HG03175 (cell line): ENCODE data around the gene SSR2.
"Not testable (repeated sequence)": the region's sequence is repeated elsewhere in the genome, so short reads cannot be mapped to it uniquely, and the experiment has no call there.

ENCODE experiments used
- ATAC-seq: cut with Tn5 transposase; IDR thresholded peaks from one replicate; pipeline ENCODE4 v1.9.1; 2021; ENCODE audit warnings: mild to moderate bottlenecking, moderate library complexity; ENCODE audit not compliant: unreplicated experiment

SSR2 gene

DNA sequence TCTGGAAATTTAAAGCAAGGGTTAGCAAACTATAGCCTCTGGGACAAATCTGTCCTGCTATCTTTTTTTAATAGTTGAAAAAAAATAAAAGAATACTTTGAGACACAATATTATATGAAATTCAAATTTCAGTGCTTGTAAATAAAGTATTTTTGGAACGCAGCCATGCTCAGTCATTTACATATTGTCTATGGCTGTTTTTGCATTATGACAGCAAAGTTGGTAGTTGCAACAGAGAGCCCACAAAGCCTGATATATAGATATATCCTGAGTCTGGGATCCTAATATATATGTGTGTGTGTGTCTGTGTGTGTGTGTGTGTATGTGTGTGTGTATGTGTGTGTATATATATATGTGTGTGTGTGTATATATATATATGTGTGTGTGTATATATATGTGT is 20.8 kb downstream of the SSR2 start:
- no peak for ATAC-seq

DNA sequence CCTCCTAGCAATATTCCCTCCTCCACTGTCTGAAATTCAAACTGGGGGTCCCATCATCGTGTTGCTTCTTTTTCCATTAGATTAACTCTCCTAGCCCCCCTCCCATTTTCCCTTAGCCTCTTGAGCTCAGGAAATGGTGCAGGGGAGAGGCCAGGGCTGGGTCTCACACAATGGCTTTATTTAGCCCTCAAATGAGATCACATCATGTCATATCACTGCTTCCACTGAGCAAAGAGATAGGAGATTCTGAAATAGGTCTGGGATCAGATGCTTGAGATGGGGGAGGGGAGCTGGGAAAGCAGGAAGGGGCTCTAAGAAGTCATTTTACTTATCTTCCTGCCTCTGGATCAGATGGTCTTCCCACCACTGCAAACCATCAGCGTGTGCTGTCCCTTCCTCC is 24.6 kb downstream of the SSR2 start:
- ATAC-seq: no peak

DNA sequence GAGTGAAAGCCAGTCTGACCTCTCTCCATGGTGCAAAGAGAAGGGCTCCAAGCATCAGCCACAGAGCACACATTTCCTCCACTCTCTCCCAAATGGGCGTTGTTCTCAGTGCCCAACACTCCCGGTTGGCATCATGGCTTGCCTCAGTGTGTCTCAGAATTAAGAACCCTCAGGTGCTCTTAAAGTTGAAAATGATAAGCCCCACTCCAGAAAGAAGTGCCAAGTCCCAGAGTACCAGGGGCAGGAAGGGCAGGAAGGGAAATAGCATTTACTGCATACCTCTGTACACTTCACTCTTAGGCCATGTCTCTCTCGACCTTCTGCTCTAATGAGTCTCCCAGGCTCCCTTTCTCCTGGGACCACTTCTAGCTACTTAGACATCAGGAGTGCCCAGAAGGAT is 27.2 kb downstream of the SSR2 start:
- ATAC-seq: no peak

DNA sequence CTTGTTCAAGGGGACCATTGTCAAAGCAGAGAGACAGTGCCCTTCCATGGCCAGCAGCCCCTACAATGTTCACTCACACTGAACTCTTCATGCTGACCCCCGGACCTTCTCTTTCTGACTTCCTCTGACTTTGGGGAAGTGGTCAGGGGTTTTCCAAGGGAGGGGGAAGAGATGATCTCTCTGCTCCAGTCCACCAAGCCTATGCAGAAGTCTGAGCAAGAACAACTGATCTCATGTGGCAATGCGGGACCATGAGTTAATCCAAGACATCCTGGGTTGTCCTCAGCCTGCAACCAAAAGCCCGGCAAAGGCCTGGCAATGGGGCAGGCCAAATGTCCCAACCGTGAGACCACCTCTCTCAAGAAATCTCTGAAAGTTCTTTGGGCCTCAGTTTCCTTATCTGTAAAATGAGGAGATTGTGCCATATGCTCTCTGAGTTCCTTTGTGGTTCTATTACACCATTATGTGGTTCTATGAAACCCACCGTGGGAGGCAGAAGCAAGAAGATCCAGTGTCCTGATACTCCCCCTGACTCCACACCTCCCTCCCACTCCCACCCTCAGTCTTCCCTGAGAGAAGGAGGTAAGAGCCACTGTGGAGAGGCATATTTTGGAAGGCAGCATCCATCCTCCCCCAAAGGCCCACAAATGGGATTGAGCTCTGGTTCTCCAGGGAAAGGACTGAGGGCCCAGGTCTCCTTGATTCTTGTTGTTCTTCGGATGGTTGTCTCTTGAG is 30.6 kb downstream of the SSR2 start:
- no peak for ATAC-seq

DNA sequence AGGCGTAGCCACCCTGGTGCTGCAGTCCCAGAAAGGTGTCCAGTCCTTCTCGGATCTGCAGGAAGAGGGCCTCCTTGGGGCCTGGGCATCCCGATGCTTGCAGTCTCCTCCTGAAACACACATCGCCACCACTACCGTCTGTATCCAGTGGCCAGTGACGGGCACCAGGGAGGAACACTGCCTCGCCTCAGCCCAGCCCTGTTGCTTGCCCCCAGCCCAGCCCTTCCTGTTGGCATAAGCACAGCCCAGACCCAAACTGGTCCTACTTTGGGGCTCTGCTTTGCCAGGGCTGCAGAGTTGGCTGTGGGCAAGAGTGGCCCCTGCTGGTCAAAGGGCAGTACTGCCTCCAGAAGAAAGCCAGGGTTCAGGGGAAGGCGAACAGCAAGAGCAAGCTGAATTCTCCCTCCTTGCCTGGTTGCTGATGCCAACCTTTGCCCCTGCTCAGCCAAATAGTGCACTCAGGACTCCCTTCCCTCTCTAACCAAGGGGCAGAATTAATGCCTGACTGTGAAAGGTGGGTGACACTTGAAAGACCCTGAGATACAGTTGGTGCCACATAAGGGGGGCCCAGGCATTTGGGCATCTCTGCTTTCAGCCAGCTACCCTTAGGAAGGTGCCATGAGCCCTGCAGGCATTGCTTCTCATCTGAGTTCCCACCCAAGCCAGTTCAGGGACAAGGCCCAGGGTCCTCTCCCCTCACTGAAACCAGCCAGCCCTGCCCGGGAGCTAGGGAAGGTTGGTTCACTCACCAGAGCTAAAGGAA is 31.3 kb downstream of the SSR2 start:
- peak; percentile 60 for ATAC-seq

DNA sequence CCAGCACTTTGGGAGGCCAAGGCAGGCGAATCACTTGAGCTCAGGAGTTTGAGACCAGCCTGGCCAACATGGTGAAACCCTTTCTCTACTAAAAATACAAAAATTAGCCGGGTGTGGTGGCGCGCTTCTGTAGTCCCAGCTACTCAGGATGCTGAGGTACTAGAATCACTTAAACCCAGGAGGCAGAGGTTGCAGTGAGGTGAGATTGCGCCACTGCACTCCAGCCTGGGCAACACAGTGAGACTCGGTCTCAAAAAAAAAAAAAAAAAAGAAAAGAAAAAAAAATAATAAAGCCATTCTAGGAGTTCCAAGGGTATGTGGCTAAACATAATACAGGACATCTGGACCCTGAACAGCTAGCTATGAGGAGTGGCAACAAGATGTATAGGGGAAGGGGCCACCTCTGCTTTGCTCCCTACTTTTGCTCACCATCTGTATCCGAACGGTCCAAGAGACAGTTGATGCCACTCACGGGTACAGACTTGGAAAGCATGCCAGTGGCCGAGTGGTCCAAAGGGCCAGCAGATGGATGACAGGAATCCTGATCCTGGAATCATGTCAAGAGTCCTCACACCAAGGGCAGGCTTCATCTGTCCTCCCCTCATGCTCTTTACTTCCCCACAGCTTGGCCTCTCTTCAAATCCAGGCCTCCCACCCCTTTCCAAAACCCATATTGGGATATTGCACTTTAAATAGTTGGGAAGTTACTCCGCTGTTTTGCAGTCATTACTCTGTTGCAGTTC is 35.7 kb downstream of the SSR2 start:
- not testable (repeated sequence) for ATAC-seq

DNA sequence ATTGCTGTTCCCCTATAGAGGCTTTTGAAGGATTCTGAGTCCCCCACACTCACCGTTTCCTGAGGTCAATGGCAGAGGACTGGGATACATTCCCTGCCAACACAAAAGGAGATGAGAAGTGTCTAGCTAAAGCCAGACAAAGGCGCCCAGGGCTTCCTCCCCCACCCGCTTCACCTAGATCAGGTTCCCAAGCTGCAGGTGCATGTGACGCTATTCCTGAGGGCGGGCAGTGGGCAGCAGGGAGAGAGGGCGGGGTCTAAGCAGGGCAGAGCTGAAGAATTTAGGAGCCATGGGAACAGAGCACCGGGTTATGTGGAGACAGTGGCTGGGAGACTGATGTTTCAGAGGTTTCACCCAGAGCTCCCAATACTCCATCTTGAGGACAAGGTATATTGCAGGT is 36.4 kb downstream of the SSR2 start:
- ATAC-seq: no peak

DNA sequence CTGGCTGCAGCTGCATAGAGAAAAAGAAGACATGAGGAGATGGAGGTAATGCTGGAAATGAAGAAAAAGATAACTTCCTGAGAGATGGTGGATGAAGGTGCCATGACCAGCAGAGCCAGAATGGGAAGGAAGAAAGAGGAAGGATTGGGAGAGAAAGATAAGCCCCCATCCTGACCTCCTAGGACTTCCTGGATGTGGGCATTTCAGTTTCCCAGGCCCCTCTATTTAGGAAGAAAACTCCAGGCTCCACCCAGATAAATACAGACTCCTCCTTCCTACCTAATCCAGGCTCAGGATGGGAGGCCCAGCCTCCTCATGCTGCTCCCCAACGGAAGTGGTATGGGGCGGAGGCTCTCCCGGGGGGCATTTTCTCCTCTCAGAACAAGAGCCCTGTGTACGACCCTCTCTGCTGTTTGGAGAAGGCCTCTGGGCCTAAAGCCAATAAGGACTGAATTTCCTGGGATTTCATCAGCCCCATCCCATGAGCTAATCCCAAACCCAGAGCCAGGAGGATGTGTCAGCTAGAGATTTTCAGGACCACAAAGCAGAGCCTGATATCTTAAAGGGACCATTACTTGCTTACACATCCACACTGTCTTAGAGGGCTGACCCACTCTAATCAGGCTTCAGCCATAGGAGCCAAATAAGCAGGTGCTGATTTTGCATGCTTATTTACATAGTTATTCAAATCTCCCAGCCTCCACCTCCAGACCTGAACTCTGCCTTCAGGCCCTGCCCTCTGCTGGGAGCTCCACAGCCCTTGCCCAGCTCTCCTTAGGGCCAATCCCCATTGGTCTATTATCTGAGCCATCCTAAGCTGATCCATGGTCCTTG is 37.3 kb downstream of the SSR2 start:
- ATAC-seq: no peak

DNA sequence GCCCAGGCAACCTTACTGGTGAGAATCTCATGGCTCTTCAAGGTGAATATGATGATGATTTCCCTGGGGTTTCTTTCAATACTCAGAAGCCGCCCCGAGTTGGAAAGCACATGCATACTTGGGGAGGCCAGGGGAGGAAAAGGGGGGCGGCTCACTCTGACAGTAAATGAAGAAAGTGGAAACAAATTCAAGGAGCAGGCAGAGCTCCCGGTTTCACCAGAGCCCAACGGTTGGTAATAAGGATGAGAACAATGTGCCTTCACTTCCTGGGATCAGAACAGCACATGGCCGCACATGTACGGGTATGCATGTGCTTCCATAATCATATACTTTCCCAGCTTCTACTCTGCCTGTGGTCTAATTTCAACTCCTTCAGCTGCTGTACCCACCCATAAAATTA is 38.6 kb downstream of the SSR2 start:
- ATAC-seq: no peak

DNA sequence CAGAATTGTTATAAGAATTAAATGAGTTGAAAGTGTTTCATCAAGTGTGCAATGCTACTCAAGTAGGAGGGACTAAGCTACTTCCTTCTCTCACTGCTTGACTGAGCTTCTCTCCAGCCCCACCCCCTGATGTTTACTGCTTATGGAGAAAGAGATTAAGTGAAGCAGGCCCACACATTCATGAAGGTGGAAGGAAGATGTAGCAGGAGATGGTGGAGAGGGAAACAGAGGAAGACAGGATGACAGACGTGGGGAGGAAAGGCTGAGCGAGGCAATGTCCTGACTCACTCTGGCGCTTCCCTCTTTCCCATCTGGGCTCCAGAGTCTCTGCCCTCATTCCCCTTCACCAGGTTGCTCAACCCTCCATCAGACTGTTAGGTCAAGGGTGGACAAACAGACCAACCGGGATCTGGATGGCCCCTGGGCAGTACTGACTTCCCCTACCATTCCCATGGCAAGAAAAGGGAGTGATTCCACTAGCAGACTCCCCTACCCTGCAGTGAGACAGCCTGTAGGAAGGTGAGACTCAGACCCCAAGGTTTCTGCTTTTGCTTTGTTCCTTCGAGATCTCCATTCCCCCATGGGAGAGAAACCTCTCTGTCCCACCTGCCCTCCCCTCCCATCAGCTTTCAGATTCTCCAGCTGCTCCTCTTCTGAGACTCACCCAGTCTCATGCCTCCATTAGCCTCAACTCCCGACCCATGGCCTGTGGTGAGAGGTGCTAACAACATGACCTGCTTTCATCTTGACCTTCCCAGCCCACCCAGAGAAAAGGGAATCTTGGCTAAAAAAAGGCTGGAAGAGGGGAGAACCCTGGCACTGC is 39.3 kb downstream of the SSR2 start:
- no peak for ATAC-seq

DNA sequence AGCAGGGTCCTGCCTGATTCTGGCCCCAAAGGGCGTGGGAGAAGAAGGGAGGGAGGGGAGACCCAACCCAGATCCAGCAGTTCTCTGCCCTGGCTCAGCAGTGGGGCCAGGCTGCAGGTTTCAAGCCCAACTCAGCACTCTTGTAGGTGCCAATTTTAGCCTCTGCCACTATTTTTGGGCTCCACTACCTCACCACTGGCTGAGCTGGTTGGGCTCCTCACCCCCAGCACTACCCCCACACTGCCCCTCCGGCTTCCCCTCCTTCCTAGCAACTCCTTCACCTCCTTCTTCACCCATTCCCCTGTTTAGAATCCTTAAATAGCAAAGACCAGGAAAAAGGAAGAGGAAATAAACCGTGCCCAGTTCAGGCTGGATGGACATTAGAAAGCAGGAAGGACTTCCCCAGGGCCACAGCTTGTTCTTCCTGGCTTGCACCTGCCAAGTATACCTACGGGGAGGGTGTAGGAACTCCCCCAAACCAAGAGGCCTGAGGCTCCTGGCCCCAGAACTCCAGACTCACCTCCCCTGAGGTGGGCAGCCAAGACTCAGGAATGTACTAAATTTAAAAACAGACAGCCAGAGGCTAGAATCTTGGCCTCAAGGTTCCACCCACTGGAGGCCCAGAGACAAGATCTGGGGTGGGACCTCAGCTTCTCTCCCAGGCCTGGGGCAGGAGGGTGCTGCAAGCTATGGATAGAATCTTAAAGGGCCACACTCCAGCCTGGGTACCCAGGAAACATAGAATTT is 41.0 kb downstream of the SSR2 start:
- no peak for ATAC-seq

DNA sequence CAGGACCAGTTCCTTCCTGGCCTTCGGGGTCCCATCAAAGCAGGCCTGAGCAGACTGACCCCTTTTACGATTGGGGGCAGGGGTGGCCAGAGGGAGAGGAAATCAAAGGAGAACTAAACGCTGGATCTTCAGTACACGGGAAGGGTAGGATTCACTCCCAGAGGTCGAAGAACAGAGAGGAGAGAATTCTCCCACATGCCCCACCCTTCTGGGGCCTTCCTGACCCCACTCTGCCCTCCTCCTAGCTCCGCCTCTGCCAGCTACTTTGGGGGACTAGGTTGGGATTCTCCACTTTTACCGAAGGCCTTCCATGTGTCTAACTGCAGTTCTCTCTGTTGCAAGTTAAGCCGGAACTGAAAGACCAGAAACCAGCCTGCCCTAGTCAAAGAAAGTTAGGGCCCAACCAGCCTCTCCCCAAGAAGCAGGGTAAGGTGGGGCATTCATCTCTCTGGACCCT is 41.8 kb downstream of the SSR2 start:
- no peak for ATAC-seq

DNA sequence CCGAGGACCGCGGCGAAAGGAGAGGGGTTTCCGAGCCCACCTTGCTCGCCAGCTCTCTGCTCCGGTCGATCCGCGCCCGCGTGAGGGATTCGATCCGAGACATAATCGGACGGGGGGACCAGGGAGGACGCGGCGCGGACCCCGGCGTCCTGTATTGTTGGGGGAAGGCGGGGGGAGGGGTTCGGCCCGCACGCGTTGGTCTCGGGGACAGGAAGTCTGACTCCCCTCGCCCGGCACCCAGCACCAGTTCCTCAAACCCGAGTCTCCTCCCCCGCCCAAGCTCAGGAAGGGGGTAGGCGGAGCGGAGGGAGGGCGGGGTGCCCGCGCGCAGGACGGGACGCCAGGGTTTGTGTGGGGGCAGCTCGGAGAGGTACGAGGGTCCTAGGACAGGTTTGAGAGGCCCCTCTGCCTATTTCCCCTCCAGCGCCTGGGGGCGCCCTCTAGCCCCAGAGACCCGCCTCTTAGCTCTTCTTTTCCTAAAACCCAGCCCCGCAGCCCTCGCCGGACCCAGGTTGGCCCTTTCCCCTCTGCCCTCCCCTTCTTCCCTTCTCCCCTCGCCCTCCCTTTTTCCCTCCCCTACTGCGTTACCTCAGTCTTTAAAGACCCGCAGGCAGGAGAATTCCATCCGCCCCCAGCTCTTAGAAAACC is 42.3 kb downstream of the SSR2 start, which contains the start of gene ARHGEF2:
ARHGEF2 (minus strand) TSS at position 223 of the 648 bp plus-strand sequence; CDS start at position 103, 120 bp downstream.
- peak; percentile 48 for ATAC-seq

DNA sequence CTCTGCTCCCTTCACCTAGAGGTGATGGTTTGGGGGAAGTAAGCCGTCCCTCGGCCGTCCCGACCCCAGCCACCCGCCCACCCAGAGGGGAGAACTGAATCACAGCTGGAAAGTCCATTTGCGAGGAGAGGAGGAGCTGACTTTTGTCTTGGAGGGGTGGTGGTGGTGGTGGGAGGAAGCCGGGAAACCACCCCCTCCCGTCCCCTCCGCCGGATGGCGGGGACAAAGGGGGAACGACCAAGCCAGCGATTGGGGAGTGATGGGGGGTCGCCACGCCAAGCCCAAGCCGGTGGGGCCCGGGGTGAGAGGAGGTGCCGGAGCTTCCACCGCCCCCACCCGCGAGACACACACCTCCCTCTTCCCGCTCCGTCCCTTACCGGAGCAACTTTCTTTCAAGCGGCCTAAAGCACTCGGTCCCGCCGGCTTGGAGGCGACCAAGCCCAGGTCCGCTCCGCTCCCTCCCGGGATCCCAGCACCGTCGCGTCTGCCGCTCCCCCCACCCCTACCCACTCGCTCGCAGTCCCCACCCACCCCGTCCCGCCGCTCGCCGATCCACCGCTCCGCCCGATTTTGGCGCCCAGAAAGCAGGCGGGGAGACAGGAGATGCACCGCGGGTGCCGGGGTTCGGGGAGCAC is 42.9 kb downstream of the SSR2 start:
- ATAC-seq: no peak

DNA sequence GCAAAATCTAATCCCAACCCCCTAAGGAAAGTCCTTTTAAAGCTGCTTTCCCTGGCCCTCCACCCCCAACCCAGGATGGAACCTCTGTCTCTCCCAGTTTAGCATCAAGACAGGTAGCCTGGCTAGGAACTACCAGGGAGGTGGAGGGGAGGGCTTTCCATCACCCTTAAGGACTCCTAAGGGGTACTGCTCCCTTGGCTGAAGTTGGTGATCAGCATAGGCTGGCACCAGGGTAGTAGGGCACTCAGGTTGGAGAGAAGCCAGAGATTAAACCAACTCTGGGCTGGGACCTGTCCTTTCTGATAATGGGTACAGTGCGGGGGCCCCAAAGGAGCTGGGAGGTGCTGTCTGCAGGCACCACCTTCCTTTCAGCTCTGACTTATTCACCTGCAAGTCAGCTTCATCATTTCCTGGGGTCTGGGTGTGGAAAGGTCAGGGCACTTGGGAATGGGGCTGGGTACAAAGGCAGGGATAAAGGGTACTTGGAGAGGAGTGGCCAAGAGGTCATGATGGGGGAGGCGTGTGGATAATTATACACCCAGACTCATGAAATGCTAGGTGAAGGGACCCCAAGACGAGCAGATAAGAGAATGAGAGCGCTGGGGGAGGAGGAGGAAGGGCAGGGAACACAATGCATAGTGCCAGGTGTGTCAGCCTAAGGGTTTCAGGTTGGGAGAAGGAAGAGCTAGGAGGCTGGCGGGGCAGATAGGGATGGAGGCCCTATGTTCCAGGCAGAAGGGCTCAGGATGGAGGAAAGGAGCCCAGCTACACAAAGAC is 43.6 kb downstream of the SSR2 start:
- no peak for ATAC-seq

DNA sequence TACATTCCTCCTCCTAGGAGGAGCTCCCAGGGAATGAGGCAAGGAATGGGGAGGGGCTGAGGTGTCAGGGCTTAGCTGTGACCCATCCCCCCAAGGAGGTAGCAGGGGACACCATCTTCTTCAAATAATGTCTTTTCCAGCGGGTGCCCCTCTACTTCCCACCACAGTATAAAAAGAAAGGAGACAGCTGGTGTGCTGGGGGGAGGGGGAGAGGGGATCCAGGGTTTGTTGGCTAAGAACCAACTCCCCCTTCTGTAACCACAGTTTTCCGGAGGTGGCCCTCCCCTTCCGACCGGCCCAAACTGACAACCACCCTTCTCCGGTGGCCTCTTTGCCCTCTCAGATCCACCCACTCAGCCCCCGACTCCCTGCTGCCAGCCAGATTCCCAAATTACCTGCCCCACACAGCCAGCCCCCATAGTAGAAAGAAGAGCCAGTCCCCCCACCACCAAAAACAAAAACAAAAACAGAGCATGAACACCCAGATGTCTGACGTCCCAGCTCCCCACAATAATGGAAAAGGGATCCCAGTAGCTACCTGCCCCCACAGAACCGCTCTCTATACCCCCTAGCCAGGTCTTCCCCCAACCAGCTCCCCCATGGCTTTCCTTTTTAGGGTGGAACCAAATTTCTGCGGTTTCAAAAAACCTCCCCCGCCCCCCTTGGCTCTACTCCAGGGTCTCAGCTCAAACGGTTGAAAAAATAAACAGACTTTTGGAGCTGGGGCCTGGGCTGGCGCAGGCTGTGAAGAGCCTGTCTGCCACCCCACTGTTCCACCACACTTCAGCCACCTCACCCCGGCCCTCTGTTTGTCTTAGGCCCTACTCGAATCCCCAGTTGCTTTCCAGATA is 44.5 kb downstream of the SSR2 start:
- ATAC-seq: no peak
